ENCODE data around the gene ZNF334. TPM values are rescaled to one million over a fixed set of nuclear protein-coding genes. Genes with fewer than 3 reads are reported as not detected.

Gene ZNF334
- 0.22 and 0.40 TPM in 2 replicates for total RNA-seq

DNA sequence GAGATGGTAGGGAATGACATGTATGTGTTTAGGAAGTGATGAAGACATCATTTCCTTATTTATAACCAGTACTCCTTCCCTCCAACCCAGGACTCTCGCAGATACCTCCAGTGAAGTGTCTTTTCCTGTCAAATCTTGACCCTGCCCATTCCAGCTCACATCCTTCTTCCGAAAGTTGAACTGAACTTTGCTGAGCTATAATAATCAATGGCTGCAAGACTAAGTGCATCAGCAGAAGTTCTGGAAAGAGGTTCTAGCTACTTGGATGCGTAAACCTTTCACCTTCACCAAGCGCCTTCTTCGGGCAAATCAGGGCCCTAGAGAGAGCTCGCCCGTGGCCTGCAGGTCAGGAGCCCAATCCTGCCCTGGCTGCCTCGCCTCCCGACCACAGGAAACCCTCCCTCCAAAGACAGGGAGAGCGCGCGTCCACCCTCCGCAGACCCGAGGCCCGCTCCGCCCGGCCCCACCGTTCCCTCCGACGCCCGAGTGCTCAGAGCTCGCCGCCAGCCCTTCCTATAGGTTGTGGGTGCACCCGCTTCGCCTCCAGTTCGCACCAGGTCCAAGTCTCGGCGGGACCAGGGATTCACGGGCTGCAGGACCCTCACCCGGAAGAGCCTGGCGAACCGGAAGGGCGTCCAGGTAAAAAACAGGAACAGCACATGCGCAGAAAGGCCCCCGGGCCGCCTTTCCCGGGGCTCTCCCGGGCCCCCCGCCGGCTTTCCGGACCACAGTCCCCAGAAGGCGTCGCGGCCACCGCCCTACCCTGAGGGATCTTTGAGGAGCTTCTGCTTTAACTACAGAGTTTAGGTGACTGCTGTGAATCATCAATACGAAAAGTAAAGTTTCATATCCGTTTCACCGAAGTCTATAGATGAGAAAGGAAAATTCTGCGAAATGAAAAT, at the start of gene ZNF334:
Gene ZNF334 (minus strand): TSS at position 617 of the 902 bp plus-strand sequence. CDS start 1,457 bp downstream, outside the sequence.
- peak in 1 of 2 donors; percentile 5 for DNase-seq (ENCODE audit: low read depth in 2 of 2)

DNA sequence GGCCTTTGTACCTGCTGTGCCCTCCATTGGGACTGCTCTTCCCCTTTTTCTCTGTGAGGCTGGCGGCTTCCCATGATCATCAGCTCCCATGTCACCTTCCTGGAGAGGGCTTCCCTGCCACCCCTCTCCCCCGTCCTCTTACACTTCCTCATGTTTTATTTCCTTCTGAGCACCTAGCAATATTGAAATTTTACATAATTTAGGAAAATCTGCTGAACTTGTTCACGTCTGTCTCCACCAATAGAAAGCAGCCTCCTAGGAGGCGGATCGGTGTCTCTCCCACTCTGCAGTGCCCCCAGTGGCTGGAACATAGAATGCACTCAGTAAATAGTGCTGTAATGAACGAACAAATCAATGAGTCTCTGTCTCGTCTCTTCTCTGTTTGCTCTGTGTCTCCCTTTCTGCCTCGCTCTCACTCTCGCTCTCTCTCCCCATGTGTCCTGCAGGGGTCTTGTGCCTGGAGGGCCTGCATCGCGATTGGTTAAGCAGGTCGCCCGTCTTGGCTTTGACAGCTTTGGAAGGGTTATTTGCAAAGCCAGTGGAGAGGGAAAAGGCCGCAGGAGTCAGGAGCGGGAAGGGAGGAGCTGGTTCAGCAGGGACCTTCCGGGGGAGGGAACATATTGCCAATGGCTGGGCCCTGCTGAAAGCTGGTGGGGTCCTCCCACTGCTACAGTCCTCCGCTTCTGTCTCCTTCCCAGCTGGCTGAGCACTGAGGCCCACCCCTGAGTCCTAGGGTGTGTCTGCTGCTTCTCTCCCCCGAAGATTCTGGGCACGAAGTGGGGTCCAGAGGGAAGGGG, 49.2 kb upstream of the ZNF334 start:
- peak; percentile 75 to 80 for DNase-seq (ENCODE audit: low read depth in 2 of 2)

DNA sequence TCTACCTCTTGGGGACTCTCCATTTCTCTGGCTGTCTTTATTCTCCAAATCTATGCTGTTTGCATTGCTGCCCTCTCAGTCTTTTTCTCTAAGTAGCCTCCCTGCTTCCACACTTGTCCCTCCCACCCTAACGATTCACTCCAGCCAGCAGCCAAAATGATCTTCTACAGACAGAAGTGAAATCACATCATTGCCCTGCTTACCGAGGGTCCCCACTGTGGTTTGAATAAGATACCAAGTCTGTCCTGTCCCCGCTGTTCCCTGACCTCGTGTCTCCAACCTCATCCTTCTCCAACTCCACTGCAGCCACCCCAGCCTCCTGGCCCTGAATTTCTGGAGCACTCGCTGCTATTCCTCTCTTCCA, 48.6 kb upstream of the ZNF334 start:
- no peak for DNase-seq (ENCODE audit: low read depth in 2 of 2)

DNA sequence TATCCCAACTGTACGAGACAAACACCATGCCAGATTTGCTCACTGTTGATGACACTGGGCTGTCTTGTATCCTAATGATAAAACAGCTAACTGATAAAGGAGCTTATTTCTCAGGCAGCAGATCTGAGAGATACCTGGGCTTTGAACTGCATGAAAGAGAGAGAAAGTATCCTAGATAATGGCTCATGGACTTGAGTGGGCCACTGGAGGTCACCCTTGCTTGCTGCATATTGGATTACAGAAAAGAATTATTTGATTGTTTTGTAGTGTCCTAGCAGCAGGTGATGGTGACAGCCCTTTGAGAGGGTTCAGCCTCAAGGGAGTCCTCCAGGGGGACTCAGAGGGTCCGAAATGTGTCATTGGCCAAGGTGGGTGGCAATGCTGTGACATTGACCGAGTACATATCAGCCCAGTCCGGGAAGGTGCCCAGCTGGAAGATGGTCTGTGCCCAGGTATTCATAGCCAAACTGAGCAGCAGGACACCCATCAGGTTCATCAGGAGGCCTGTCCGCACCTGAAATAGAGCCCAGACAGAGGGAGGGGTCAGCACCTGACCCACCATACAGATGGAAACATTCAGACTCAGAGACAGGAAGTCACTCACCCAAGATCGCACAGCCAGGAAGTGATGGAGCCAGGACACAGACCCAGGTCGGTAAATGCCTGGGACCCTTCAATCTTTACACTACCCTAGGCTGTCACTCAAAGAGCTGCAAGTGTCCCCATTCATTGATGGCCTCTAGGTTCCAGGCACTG, 46.5 kb upstream of the ZNF334 start:
- DNase-seq (ENCODE audit: low read depth in 2 of 2) = peak in 1 of 2 donors; percentile 53

DNA sequence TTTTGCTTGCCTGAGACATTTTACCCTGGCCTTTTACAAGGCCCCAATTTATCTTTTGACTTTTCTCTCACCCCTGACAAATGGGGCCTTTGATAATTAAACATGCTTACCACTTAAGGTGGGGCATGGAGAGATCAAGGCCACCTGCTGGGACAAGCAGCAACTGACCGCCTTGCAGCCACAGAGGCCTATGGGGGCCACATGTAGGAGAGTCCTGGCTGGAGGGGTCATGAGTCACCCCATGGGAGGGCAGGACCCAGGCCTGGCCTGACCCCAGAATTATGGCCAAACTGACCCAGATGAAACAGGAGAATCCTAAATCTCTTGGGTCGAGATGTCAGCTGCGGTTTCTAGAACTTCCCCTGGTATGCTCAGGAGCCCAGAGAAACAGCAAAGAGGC, 45.6 kb upstream of the ZNF334 start:
- DNase-seq (ENCODE audit: low read depth in 2 of 2) = no peak

DNA sequence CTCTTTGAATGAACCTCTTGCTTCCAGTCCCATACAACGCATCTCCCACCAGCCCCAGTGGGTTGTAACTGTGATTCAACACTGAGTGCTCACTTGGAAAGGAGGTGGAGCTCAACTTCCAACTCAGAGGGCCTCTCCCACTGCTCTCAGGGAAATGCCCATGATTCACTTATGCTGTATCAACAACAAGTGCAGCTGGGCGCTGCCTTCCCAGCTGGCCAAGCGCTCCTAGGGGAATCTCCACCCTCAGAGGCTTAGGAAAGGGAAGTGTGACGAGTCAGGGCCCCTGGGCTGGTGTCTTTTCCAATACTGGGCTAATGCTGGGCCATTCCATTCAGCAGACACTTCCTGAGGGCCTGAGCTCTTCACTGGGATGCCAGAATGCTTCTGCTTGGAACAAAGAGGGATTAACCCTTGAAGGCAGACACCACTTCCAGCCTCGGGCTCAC, 45.2 kb upstream of the ZNF334 start:
- peak; percentile 74 to 97 for DNase-seq (ENCODE audit: low read depth in 2 of 2)

DNA sequence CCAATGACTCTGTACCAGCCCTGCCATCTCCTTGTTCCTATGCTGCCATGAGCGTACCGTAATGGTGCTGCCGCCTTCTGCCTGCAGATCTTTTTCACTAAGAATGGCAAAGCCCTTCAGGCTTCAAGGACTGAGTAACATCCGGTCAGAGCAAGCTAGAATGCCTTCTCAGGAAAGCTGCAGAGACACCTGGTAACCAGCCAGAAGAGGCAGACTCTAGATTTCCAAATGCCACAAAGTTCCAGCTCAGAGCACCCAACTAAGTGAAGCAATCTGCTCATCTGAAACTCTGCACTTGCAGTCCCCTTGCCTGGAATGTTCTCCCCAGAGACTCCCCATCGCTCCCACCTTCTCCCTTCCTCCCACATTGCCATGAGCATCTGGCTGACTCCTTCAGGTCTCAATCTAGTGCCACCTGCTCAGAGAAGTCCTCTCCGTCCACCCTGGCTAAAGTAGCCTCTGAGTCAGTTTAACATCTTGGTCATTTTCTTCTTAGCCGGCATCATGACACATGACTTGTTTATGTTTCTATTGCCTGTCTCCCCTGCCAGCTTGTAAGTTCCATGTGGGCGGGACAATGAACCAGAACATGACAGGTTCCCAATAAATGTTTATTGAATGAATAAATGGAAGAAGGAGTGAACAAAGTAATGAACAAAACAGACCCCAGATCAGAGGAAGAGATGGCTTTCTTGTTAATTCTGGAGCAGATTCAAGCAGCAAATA, 44.0 kb upstream of the ZNF334 start:
- DNase-seq (ENCODE audit: low read depth in 2 of 2) = peak in 1 of 2 donors; percentile 65

DNA sequence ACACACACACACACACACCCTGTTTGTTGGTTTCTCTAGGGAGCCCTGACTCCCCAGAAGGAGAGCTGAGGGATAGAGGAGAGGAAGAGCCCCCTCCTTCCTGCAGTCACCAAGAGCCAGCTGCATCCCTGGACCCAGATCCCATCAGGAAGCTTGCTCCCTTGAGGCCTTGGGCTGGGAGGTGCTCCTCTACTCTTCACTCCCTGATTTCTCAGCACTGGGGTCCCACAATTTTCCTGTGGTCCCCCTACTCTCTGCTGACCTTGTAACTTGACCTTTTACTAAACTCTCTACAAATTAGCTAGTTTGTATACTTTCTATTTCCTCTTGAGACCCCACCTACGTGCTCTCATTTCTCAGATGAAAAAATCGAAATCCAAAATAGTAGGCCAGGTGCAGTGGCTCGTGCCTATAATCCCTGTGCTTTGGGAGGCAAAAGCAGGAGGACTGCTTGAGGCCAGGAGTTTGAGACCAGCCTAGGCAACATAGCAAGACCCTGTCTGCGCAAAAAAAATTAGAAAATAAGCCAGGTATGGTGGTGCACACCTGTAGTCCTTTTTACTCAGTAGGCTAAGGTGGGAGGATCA, 42.1 kb upstream of the ZNF334 start:
- no peak for DNase-seq (ENCODE audit: low read depth in 2 of 2)

DNA sequence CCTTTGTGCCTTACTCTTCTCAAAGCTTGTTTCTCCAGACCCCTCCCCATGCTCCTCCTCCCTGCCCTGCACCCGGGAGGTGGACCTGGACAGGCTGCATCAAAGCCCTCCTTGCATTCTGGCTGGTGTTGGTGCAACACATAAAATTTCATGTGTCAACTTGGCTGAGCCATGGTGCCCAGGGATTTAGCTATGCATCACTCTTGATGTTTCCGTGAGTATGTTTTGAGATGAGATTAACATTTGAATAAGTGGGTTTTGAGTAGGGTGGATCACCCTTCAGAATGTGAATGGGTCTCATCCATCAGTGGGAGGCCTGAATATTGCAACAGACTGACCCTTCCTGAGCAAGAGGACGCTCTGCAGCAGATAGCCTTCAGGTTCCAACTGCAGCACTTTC, 41.5 kb upstream of the ZNF334 start:
- no peak for DNase-seq (ENCODE audit: low read depth in 2 of 2)

DNA sequence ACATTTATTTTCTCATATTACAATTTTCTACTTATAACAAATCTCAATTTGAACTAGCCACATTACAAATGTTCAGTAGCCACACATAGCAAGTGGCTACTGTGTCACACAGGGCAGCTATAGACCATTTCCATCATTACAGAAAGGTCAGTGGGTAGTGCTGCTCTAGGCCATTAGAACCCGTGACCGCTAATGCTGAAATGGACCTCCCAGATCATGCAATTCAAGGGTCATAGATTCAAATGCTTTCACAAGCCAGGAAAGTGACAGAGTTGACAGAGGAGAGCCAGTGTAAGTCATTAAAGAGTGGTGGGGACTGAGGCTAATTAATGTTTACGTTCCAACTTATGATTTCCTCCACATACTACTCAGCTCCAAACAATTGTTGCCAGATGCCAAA, 40.6 kb upstream of the ZNF334 start:
- DNase-seq (ENCODE audit: low read depth in 2 of 2) = no peak

DNA sequence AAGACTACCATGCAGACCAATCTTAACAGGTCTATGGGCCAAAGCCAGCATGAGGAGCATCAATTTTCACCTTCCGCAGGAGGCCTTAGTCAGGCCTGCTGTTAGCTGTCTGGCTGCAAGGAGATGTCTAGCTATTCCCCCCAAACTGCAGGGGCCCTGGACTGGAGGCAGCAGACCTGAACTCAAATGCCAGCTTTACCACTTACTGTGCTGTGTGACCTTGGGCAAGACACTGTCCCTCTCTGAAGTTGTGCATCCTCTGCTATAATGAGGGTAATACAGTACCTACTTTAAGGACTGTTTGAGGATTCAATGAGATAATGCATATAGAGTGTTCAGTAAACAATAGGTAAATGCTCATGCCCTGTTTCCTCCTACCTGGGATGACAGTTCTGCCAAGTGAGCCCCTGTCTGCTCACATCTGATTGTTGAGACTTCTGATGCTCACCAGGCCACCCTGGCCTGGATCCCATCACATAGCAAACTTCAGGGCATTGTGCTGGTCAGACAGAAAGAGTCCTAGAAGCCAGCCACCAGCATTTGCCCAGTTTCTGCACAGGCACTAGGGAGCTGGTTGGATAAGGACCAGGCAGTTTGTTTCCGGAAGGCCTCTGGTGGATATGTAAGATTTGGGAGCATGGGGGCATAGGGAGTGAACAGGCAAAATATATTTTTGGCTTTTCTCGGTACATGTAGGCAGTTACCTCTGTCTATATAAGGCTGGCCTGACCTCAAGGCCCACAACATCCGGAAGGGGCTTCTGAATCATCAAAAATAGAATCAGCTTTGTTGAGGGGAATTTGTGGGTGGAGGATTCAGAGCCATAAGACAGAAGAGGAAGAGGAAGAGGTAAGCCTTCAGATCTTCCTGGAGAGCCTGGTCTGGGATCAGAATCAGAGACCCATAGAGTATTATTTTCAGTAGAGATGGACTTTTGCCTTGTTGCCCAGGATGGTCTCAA, 39.4 kb upstream of the ZNF334 start:
- DNase-seq (ENCODE audit: low read depth in 2 of 2) = no peak

DNA sequence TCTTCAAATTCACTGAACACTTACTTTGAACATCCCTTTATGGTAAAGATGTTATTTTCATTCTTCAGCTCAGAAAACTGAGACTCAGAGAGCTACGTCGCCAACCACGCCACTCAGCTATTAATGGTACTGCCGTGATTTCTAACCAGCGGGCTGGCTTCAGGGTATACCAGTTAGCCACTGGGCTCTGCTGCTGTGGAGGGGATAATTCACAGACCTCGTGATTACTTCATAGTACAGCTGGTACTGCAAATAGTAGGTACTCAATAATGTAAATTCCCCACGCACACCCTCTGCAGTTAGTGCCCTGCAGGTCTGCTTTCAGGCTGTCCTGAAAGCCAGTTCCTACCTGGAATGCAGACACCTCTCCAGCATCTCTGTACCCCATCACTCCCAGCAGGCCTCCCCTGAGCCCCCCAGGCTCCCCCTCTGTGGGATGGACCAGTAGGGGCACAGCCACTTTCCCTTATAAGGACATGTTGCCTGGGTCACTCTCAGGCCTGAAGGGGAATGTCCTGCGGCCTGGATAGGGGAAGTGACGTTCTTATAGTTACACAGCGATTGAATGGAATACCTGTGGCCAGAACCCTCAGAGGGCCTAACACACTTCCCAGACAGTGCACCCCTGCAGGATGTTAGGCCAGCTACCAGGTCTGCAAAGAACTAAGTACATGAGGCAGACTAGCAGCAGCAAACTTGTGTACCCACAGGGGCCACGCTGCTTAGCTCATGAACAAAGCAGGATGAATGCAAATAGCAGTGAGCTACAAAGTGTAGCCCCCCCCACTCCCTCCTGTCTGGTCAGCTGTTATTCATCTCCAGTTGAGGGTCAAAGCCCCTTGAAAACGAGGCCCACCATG, 38.4 kb upstream of the ZNF334 start:
- no peak for DNase-seq (ENCODE audit: low read depth in 2 of 2)

DNA sequence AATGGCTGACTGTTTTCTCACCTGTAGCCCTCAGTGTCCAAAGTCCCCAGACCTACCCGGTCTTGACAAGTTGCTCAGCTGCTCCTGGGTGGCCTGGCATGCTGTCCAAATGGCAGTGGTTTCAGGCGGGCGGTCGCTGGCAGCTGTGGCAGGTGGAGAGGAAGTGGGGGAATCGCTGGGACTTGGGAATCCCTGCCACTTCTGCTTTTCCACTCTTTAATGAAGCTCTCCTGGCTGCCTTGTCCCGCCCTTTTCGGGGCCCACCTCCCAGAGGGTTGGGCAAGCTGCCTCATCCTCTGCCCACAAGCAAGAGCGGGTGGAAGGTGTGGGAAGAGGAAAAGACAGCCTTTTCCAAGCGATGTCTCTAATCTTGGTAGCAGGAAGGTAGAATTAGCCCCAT, 37.1 kb upstream of the ZNF334 start, which contains the start of gene OCSTAMP:
Gene OCSTAMP (minus strand): TSS at position 194 of the 400 bp plus-strand sequence. CDS start 94 bp downstream, at position 100.
- DNase-seq (ENCODE audit: low read depth in 2 of 2) = no peak

DNA sequence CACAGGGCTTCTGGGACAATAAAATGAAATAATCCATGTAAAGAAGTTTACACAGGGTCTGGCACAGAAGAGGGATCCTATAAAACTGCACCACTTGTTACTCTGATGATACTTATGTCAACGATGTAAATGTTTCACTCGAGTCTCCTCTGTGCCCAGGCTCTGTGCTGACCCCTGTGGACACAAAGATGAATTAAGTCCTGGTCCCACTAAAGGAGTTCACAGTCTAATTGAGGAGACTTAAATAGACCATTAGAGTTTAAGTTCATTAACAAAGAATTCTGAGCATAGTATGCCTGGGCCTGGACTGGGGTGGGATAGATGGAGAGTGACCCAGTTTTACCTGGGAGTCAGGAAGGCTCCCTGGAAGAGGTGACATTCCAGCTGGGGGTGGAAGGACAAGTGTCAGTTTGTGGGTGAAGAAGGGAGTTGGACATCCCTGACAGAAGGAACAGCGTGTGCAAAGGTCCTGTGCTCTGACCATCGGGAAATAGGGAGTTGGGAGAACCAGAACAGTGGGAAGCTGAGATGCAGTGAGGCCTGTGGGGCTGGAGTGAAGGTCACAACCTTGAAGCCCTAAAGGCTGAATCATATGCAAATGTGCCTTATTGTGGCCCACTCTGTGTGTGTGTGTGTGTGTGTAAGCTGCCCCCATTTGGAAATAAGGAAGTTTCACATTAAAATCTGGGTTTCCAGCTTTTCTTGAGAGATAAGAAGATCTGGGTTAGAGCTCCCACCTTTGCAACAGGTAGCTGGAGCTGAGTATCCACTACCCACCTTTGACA, 36.0 kb upstream of the ZNF334 start:
- DNase-seq (ENCODE audit: low read depth in 2 of 2) = no peak

DNA sequence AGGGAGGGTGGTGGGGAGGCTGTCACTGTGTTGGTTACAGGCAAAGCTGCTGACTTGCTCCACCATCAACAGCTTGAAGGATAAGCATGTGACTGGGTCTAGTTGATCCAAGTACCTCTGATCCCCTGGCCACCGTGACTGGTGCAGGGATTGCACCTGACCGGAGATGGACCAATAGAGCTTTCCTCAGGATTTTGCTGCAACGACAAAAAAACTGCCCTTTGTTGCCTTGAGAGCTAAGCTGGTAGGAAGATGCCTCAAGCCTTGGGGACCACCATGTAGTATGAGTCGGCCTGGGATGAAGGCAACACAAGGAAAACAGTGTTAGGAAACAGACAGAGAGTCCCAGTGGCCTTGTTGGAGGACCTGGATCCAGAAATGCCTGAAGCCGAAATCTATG, 35.3 kb upstream of the ZNF334 start:
- DNase-seq (ENCODE audit: low read depth in 2 of 2) = no peak

DNA sequence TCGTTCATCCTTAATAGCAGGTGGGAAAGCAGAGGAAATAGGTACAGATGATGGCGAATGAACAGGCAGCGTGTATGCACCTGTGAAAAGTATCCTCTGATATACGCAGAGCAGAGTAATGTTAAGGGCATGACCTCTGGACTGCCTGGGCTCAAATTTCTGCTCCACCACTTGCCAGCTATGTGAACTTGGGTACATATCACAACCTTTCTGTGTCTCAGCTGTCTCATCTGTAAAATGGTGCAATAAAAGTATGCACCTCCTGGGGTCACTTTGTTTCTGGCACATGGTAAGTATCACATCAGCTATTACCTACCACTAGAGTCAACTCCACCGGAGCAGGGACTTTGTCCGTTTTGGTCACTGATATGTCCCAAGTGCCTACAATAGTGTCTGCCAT, 34.6 kb upstream of the ZNF334 start:
- no peak for DNase-seq (ENCODE audit: low read depth in 2 of 2)

DNA sequence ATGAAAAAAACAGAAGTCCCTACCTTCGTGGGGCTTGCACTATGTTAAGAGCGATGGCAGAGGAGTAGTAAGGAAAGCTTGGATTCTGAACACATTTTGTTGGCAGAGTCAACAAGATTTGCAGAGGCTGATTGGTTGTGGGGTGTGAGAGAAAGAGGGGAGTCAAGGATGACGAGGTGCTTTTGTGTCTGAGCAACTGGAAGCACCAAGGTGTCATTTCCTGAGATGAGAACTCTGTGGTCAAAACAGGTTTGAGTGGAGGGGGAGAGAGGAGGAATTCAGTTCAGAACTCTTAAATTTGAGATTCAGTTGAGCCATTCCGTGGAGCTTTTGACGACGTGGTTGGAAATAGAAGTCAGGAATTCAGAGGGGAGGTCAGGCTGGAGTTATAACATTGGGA, 33.6 kb upstream of the ZNF334 start:
- no peak for DNase-seq (ENCODE audit: low read depth in 2 of 2)

DNA sequence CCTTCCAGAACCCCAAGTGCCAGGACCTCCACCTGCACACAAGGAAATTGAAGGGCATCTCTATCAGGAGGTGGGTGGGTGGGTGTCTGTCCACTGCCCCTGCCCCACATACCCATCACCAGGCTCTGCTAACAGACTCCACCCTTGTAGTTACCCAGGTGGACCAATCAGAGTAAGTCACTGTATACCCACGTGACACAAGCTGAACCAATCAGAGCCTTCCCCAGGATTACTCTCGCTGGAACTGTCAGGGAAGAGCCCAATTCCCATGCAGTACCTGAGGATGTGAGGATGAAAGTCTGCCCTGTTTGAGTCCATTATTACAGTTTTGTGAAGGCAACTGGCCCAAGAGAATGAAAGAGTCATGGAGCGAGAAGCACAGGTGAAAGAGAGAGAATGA, 32.9 kb upstream of the ZNF334 start:
- no peak for DNase-seq (ENCODE audit: low read depth in 2 of 2)
